ENCODE results near the gene GTF2IRD1. TPM values are rescaled to one million over a fixed set of nuclear protein-coding genes. Genes with fewer than 3 reads are reported as not detected.
"Not testable (repeated sequence)": the region's sequence is repeated elsewhere in the genome, so short reads cannot be mapped to it uniquely, and the experiment has no call there.

Gene GTF2IRD1
- total RNA-seq, 1 donor from 2014 or later: 13.2 TPM

DNA sequence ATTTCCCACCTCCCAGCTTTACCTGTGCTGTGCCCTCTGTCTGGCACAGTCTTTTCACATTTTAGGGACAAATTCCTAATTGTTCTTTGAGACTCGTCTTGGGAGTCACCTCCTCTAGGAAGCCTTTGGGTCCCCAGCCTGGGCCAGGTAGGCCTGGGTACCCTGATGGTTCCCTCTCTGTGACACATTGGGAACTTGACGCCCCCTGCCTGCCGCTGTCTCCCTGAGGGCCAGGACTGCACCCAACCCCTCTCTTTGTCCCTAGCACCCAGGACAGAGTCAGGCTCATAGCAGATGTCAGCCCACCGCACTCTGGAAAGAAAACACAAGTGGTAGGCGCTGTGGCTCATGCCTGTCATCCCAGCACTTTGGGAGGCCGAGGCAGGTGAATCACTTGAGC lies 71.4 kb downstream of the GTF2IRD1 start:
- intact Hi-C loops (cut with DNase I): no loop called here
- no peak for DNase-seq (ENCODE audit: low spot score)

DNA sequence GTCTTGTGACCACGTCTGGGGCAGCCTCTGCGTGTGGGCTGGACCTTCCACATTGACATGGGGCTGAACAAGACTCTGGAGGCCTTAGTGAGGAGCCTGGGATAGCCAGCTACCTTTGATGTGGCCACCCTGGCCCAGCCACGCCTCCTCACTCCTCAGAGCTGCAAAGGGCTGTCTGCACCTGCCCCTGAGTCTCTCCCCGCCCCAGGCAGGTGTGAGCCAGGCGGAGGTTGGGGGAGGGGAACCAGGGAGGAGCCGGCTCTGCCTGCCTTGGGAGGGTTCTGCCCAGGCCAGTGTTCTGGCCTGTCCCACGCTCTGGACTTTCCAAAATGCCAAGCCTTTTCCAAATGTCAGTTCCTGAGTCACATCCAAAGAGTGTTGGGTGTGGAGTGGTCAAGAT lies 72.2 kb downstream of the GTF2IRD1 start:
- no peak for DNase-seq (ENCODE audit: low spot score)
- intact Hi-C loops (cut with DNase I): no loop called here

DNA sequence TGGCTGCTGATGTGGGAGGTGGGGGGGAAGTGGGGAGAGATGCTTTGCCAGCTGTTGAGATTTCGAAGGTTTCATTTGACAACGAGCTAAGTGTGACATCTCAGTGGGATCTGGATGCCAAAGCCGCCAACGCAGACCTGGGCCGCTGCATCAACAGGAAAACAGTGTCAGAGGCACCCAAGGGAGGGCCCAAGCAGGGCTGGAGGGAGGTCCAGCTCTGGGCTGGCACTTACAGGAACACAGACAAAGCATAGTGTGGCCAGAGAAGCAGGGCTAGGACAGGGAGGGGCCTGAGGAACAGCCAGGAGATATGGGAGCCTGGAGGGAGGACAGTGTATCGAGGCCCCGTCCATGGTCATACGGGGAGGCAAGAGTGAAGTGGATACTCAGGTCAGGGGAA lies 73.1 kb downstream of the GTF2IRD1 start:
- no peak for DNase-seq (ENCODE audit: low spot score)
- intact Hi-C loops (cut with DNase I): no loop called here

- intact Hi-C loops (cut with DNase I): no loop called here
- no peak for DNase-seq (ENCODE audit: low spot score)
Measured at GRCh38 chr7:74527842-74528241, 74.1 kb downstream of the GTF2IRD1 start.

DNA sequence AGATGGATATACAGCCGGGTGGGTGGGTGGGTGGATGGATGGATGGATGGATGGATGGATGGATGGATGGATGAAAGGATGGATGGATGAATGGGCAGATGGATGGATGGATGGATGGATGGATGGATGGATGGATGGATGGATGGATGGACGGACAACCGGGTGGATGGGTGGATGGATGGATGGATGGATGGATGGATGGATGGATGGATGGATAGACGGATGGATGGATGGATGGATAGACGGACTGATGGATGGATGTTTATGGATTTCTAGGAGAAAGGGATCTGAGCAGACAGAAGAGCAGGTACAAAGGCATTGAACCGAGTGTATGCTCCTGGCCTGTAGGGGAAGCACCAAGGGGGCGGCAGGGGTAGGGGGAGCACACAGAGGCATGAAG lies 75.1 kb downstream of the GTF2IRD1 start:
- intact Hi-C loops (cut with DNase I); DNase-seq (ENCODE audit: low spot score): not testable (repeated sequence)

DNA sequence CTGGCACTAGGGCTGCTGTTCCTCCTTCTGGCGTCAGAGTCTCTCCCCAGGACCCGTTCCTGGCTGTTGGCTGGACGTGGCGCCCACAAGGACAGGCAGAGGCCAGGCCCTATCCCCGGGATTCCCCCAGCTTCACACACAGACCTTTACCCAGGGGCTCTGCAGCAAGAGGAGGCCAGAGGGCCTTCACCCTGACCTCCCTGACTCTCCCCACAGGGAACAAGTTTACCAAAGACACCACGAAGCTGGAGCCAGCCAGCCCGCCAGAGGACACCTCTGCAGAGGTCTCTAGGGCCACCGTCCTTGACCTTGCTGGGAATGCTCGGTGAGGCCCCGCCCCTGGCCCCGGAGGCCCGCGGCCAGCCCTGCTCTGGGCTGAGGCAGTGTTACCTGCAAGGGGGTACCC lies 82.2 kb downstream of the GTF2IRD1 start:
- intact Hi-C loops (cut with DNase I): no loop called here
- no peak for DNase-seq (ENCODE audit: low spot score)

- DNase-seq (ENCODE audit: low spot score); intact Hi-C loops (cut with DNase I): not testable (repeated sequence)
Measured at GRCh38 chr7:74541937-74542336, 88.2 kb downstream of the GTF2IRD1 start.

DNA sequence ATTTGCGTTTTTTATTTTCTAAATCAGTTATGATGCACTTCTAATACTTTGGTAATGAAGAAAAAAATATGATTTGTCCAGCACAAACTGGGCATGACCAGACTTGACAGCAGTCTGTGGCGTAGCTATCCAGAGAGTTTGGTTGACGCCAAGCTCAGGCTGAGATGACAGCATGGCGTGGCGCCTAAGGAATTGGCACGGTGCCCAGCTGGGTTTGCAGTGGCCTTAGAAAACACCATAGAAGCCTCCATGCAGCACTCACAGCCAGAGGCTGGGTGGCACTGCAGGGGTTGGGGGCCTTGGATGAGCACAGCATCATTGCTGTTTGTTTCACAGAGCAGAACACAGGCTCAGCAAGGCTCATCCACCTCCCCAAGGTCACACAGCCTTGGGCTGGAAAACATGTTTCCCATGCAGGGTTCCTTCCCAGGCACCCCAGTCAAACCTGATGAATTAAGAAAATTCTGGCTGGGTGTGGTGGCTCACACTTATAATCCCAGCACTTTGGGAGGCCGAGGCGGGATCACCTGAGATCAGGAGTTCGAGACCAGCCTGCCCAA lies 88.9 kb downstream of the GTF2IRD1 start:
- intact Hi-C loops (cut with DNase I): no loop called here
- no peak for DNase-seq (ENCODE audit: low spot score)

GRCh38 chr7:74544706-74545469 lies 91.2 kb downstream of the GTF2IRD1 start:
- DNase-seq (ENCODE audit: low spot score): no peak

DNA sequence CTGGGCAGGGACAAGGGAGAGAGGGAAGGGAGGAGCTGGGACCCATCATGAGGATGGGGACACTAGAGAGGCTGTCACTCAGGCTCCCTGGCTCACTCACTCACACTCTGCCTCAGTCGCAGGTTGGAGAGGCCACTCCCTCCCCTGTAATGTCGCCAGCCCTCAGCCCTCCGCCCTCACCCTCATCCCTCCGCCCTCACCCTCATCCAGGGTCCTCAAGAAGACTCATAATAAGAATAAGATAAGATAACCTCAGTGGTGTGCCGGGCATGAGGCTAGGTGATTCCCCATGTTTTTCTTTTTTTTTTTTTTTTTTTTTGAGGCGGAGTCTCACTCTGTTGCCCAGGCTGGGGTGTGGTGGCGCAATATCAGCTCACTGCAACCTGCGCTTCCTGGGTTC lies 92.2 kb downstream of the GTF2IRD1 start:
- intact Hi-C loops (cut with DNase I): no loop called here
- DNase-seq (ENCODE audit: low spot score): no peak

More at GRCh38 chr7:74544706-74545469, 91.2 kb downstream of the GTF2IRD1 start:
- intact Hi-C loops (cut with DNase I): no loop called here

DNA sequence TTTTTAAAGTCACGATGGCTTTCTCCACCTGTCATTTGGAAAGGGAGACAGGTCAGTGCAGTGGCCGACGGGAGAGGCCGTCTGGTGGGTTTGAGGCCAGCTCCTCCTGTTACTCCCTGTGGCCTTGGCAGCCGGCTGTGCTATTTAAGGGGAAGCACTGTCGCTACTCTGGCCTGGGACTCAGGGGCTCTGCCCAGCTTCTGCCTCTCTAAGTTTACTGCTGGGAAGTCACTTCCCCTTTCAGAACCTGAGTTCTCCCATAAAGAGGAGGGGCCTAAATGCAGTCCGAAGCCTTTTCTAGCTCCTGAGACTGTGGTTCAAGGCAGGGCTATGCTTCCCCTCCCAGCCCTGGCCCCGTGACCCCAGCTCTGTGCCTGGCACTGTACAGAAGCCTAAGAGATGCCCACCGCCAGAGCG lies 99.9 kb downstream of the GTF2IRD1 start:
- DNase-seq (ENCODE audit: low spot score); intact Hi-C loops (cut with DNase I): not testable (repeated sequence)

DNA sequence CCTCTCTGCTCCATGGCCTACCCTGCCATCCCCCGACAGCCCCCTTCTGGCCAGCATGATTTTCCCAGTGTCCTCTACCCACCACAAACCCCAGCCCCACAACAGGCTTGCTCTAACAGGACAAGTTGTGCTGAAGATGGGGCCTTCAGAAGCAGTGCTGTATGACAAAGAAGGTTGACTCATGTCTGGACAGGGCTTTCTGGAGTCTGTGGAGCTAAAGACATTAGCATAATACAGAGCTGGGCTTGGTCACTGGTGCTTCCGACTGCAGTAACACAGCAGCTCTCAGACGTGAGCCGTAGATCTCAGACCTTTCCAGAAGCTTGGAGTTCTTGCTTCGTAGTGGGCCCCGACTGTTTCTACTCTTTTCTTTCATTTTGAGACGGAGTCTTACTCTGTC lies 100.5 kb downstream of the GTF2IRD1 start:
- DNase-seq (ENCODE audit: low spot score): no peak
- intact Hi-C loops (cut with DNase I): no loop called here

DNA sequence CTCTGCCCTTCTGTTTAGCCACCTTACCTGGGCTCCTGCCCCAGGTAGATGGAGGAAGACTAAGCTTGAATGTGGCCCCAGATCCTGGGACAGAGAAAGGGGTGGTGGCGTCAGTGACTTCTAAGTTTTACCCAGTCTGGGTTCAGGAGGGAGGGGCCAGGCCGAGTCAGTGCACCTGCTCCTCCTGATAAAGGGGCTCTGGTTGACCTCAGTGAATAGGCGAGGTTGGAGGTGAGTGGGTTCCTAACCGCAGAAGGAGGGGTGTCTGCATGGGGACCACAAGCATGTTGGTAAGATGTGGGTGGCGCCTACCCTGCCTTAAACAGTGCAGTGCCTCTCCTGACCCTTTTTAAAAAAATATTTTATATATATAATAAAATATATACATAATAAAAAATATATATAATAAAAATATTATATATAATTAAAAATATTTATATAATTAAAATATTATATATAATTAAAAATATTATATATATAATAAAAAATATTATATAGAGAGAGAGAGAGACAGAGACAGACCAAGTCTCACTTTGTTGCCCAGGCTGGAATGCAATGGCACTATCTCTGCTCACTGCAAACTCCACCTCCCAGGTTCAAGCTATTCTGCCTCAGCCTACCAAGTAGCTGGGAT lies 106.5 kb downstream of the GTF2IRD1 start:
- intact Hi-C loops (cut with DNase I): loop anchor here (10.0 kb wide), 1 partner anchor 115 kb away; no protein-coding TSS in a partner anchor
- DNase-seq (ENCODE audit: low spot score): no peak

DNA sequence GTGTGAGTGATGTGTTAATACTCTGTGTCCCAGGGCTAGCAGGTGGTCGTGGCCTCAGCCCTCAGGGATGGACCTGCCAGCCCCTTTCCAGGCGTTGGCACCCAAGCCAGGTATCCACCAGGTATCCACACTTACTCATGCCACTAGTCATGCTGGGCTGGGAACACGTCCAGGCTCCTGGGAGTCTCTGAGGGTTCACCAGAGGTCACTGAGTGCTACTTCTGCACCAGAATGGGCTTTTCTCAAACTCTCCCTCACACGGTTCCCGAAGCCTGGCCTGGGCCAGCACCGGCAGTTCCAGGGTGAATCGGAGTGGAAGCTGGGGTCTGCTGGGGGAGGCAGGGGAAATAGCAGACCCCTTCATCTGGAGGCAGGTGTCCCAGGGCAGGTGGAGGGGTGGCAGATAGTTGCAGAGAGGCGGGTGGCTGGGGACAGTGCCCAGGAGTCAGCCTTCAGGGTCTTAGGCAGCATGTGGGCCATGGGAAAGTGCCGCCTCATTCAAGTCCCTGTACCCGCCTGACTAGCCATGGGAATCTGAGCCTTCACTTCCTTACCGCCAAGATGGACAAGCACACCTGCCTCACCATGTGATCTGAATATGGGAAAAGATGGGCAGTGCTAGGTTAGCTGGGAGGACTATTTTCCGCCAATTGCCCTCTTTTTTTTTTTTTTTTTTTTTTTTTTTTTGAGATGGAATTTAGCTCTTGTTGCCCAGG lies 108.3 kb downstream of the GTF2IRD1 start:
- DNase-seq (ENCODE audit: low spot score): no peak
- intact Hi-C loops (cut with DNase I): loop anchor here (10.0 kb wide), 1 partner anchor 117 kb away; no protein-coding TSS in a partner anchor

- DNase-seq (ENCODE audit: low spot score): not testable (repeated sequence)
- intact Hi-C loops (cut with DNase I): loop anchor here (10.0 kb wide), 1 partner anchor 119 kb away; no protein-coding TSS in a partner anchor
Measured at GRCh38 chr7:74563639-74564038, 109.9 kb downstream of the GTF2IRD1 start.

DNA sequence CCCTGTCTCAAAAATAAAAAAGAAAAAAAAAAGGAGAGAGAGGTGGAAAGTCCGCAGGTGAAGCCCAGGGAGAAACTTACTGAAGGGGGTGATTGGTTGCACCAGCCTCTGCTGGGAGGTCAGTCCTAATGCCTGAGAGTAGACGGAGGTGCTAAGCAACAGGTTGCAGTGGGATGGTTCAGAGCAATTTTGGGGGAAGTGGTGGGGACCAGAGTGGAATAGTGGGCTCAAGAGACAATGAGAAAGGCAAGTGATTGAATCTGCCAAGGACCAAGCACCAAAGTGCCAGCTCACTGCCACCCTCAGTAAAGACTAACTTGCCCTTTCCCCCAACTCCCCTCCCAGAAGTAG lies 113.6 kb downstream of the GTF2IRD1 start:
- DNase-seq (ENCODE audit: low spot score): no peak
- intact Hi-C loops (cut with DNase I): loop anchor here (2.0 to 10.0 kb wide), 2 partner anchors 122 to 150 kb away; no protein-coding TSS in a partner anchor

DNA sequence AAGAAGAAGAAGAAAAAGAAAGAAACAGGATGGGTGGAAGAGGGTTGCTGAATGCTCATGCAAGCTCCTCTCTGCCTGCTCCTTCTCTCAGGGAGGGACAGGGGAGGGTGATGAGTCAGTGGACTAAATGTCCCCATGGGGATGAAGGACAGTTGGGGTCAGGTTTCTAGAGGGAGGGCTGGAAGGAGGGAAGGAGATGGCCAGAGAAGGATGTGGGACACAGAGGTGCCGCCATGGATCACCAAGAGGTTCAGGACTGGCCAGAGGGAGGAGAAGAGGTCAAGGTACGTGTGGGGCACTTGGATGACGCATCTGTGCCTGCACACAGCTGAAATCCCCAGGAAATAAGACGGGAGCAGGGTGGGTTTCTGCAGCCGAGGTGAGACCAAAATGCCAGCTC lies 115.0 kb downstream of the GTF2IRD1 start:
- intact Hi-C loops (cut with DNase I): loop anchor here (10.0 kb wide), 1 partner anchor 124 kb away; no protein-coding TSS in a partner anchor

GRCh38 chr7:74569501-74570075 lies 115.9 kb downstream of the GTF2IRD1 start:
- intact Hi-C loops (cut with DNase I): loop anchor here (10.0 kb wide), 1 partner anchor 125 kb away; no protein-coding TSS in a partner anchor
- no peak for DNase-seq (ENCODE audit: low spot score)

More for the DNA sequence above, 115.0 kb downstream of the GTF2IRD1 start:
- DNase-seq (ENCODE audit: low spot score): no peak

- intact Hi-C loops (cut with DNase I): no loop called here
- no peak for DNase-seq (ENCODE audit: low spot score)
Measured at GRCh38 chr7:74570533-74571156, 116.9 kb downstream of the GTF2IRD1 start.

Data from cardiac septum (tissue), 1 donor.